ENCODE data around the gene POU3F2. TPM values are rescaled to one million over a fixed set of nuclear protein-coding genes. Genes with fewer than 3 reads are reported as not detected.

The POU3F2 gene
- total and polyA plus RNA-seq, 9 donors, result 0.02 TPM; not detected in 8

- H3K36me3 ChIP-seq, result no peaks in the 10 kb centered on the region
- whole genome bisulfite sequencing, 3 donors, result 4 to 7% (median 5%) methylated on average over 19 of the region's 19 CpGs
- H3K4me3 ChIP-seq, result no peak overlapping the region
- TF ChIP-seq EP300 (IDR thresholded peaks at IDR 0.05), result no peak
- no peak for TF ChIP-seq CTCF (IDR thresholded peaks at IDR 0.05)
- no peak for TF ChIP-seq POLR2A (IDR thresholded peaks at IDR 0.05)
- H3K27ac ChIP-seq, result no peak overlapping the region
- H3K9me3 ChIP-seq, result no peaks in the 10 kb centered on the region
- intact Hi-C loops (cut with DNase I), result no loop called here
- DNase-seq, result no peak
- no peaks in the 10 kb centered on the region for H3K27me3 ChIP-seq
- no peaks in the 10 kb centered on the region for H3K4me1 ChIP-seq (ENCODE audit: insufficient read depth)
Observed at GRCh38 chr6:98825600-98826230, 8.7 kb upstream of the POU3F2 start.

- intact Hi-C loops (cut with DNase I), result no loop called here
- no peak for DNase-seq
- WGBS, 3 donors, result 3 to 7% (median 5%) methylated on average over 44 of the region's 44 CpGs
- no peaks in the 10 kb centered on the region for H3K9me3 ChIP-seq
- H3K4me1 ChIP-seq (ENCODE audit: insufficient read depth), result peaks cover 3% of the 10 kb centered on the region
- H3K27me3 ChIP-seq, result peaks cover 6% of the 10 kb centered on the region
- H3K27ac ChIP-seq, result no peak overlapping the region
- no peaks in the 10 kb centered on the region for H3K36me3 ChIP-seq
- TF ChIP-seq CTCF (IDR thresholded peaks at IDR 0.05) (no peak), POLR2A (IDR thresholded peaks at IDR 0.05) (no peak), EP300 (IDR thresholded peaks at IDR 0.05) (no peak)
- H3K4me3 ChIP-seq, result no peak overlapping the region
Observed at GRCh38 chr6:98827295-98828159, 6.8 kb upstream of the POU3F2 start.

GRCh38 chr6:98828211-98828788, 6.1 kb upstream of the POU3F2 start:
- no peak for TF ChIP-seq EP300 (IDR thresholded peaks at IDR 0.05)
- TF ChIP-seq CTCF (IDR thresholded peaks at IDR 0.05), result no peak
- TF ChIP-seq POLR2A (IDR thresholded peaks at IDR 0.05), result no peak
- no peaks in the 10 kb centered on the region for H3K9me3 ChIP-seq
- intact Hi-C loops (cut with DNase I), result no loop called here
- no peak for DNase-seq
- WGBS, 3 donors, result 8 to 10% (median 9%) methylated on average over 12 of the region's 12 CpGs
- H3K4me1 ChIP-seq (ENCODE audit: insufficient read depth), result peaks cover 3% of the 10 kb centered on the region
- H3K27ac ChIP-seq, result no peak overlapping the region
- H3K36me3 ChIP-seq, result no peaks in the 10 kb centered on the region
- no peak overlapping the region for H3K4me3 ChIP-seq
- peaks cover 6% of the 10 kb centered on the region for H3K27me3 ChIP-seq

DNA sequence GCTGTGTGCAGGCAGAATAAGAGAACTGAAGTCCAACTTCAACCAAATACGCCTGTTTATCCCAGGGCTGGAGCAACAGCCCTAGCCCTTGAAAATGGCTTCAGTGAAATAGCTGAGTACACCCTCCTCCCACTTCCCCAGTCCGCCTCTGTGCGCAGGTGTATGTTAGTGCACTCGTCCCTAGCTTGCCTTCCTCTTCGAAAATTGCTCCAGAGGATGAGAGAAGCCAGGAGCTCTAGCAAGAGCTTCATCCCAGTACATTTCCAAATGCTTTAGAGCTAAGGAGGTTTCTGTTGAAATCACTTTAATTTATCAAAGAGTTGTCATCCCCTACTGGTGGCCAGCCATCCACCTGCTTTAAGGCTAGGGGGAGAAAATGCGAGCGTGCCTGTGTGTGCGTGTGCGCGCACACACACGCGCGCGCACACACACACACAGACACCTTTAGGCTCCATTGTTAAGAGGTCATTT, 5.4 kb upstream of the POU3F2 start:
- Histone ChIP-seq H3K27ac (no peak overlapping the region), H3K36me3 (no peaks in the 10 kb centered on the region), H3K4me3 (no peak overlapping the region), H3K4me1 (ENCODE audit: insufficient read depth) (peaks cover 3% of the 10 kb centered on the region), H3K27me3 (peaks cover 6% of the 10 kb centered on the region), H3K9me3 (no peaks in the 10 kb centered on the region)
- intact Hi-C loops (cut with DNase I), result no loop called here
- TF ChIP-seq CTCF (IDR thresholded peaks at IDR 0.05), result no peak
- TF ChIP-seq EP300 (IDR thresholded peaks at IDR 0.05), result no peak
- TF ChIP-seq POLR2A (IDR thresholded peaks at IDR 0.05), result no peak
- WGBS, 3 donors, result 8 to 13% (median 11%) methylated on average over 14 of the region's 14 CpGs
- no peak for DNase-seq
